RWPE2 (cell line): Measurements from ENCODE around the gene RPS6KA4.

Source experiments
- ATAC-seq: fragments of 200-7000 bp; cut with Tn5 transposase; 3 replicates; pipeline ENCODE4 v1.9.1; 2021; ENCODE audit warnings: low read depth
- DNase-seq: peaks from one replicate; pipeline ENCODE4 v3.0.0-alpha.2; 2020; ENCODE audit warnings: low spot score
- H3K27ac ChIP-seq: fragments of 450-650 bp; 2 replicates; pipeline ENCODE4 v1.5.1; 2017; ENCODE audit warnings: mild to moderate bottlenecking; ENCODE audit not compliant: poor library complexity, severe bottlenecking
- H3K27me3 ChIP-seq: fragments of 250-450 bp; sonication (Bioruptor Pico); 2 replicates; pipeline ENCODE4 v1.5.1; 2021; ENCODE audit warnings: mild to moderate bottlenecking, moderate library complexity; ENCODE audit not compliant: insufficient read depth, poor library complexity, severe bottlenecking
- H3K36me3 ChIP-seq: fragments of 250-450 bp; sonication (Bioruptor Pico); 2 replicates; pipeline ENCODE4 v1.5.1; 2020; ENCODE audit warnings: low read depth, mild to moderate bottlenecking, moderate library complexity
- H3K4me1 ChIP-seq: fragments of 250-450 bp; sonication (Bioruptor Pico); 2 replicates; pipeline ENCODE4 v1.5.1; 2021; ENCODE audit warnings: mild to moderate bottlenecking, moderate library complexity; ENCODE audit not compliant: insufficient read depth, poor library complexity, severe bottlenecking
- H3K4me3 ChIP-seq: fragments of 250-450 bp; sonication (Bioruptor Pico); 2 replicates; pipeline ENCODE4 v1.5.1; 2021; ENCODE audit warnings: mild to moderate bottlenecking, moderate library complexity; ENCODE audit not compliant: severe bottlenecking
- H3K9me3 ChIP-seq: fragments of 250-450 bp; sonication (Bioruptor Pico); 2 replicates; pipeline ENCODE4 v1.5.1; 2021; ENCODE audit warnings: mild to moderate bottlenecking, moderate library complexity; ENCODE audit not compliant: severe bottlenecking
- CTCF ChIP-seq: fragments of 450-650 bp; IDR thresholded peaks from one replicate; pipeline ENCODE4 v1.5.1; 2017; ENCODE audit warnings: mild to moderate bottlenecking, moderate library complexity; ENCODE audit not compliant: poor library complexity, severe bottlenecking

RPS6KA4 gene

GRCh38 chr11:64342869-64343745, 15.9 kb upstream of the RPS6KA4 start:
- TF ChIP-seq CTCF, result no peak
- DNase-seq, result peak; percentile 58
- no peak; the same call in 2 of the 3 replicates for ATAC-seq
- Histone ChIP-seq H3K27me3 (no peaks in the 10 kb centered on the region), H3K36me3 (no peaks in the 10 kb centered on the region), H3K4me3 (no peak overlapping the region), H3K4me1 (peaks cover 11% of the 10 kb centered on the region), H3K9me3 (no peaks in the 10 kb centered on the region), H3K27ac (peak overlapping the region; percentile 50)

- no peaks in the 10 kb centered on the region for H3K9me3 ChIP-seq
- no peaks in the 10 kb centered on the region for H3K27me3 ChIP-seq
- no peak overlapping the region for H3K4me3 ChIP-seq
- no peak overlapping the region for H3K27ac ChIP-seq
- no peaks in the 10 kb centered on the region for H3K36me3 ChIP-seq
- TF ChIP-seq CTCF, result no peak
- no peak for ATAC-seq
- peaks cover 11% of the 10 kb centered on the region for H3K4me1 ChIP-seq
- peak; percentile 65 for DNase-seq
Observed at GRCh38 chr11:64343767-64344559, 15.0 kb upstream of the RPS6KA4 start.

GRCh38 chr11:64344787-64345186, 14.2 kb upstream of the RPS6KA4 start:
- Histone ChIP-seq H3K9me3 (no peaks in the 10 kb centered on the region), H3K27ac (no peak overlapping the region), H3K4me1 (peaks cover 11% of the 10 kb centered on the region), H3K4me3 (no peak overlapping the region), H3K27me3 (no peaks in the 10 kb centered on the region), H3K36me3 (no peaks in the 10 kb centered on the region)
- no peak for TF ChIP-seq CTCF
- no peak for ATAC-seq
- peak; percentile 54 for DNase-seq

GRCh38 chr11:64347193-64347867, 11.6 kb upstream of the RPS6KA4 start:
- no peak for DNase-seq
- TF ChIP-seq CTCF, result no peak
- H3K4me1 ChIP-seq, result peaks cover 11% of the 10 kb centered on the region
- peak; percentile 49 for ATAC-seq
- no peaks in the 10 kb centered on the region for H3K36me3 ChIP-seq
- H3K4me3 ChIP-seq, result no peak overlapping the region
- peak overlapping the region; percentile 64 for H3K27ac ChIP-seq
- no peaks in the 10 kb centered on the region for H3K9me3 ChIP-seq
- H3K27me3 ChIP-seq, result no peaks in the 10 kb centered on the region
